ENCODE data around the gene SYNPO2. TPM values are rescaled to one million over a fixed set of nuclear protein-coding genes. Genes with fewer than 3 reads are reported as not detected.

The SYNPO2 gene
- total RNA-seq, 2 experiments from 2014 or later, result 1.2 to 1.4 TPM

DNA sequence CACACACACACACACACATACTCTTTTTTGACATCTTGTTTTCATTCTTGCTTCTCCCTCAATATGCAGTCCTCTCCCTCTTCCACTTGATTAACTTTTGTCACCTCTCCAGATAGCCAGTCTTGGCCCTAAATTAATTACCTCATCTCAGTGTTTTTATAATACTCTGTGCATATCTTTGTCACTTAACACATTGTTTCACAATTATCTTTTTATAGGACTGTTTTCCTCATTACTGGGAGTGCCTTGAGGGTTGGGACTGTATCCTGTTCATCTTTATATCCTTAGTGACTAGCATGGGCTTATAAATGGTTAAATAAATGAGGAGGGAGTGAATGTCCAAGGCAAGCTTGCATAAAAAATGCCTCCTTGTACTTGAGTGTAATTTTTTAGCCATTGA lies 33.1 kb downstream of the SYNPO2 start:
- no peak for DNase-seq
- H3K27me3 Mint-ChIP-seq, result peaks cover 11% of the 10 kb centered on the region
- no peaks in the 10 kb centered on the region for H3K4me1 Mint-ChIP-seq
- no peak overlapping the region for H3K4me3 Mint-ChIP-seq
- ChIA-PET POLR2A (no interaction called here), CTCF (no interaction called here)
- no peaks in the 10 kb centered on the region for H3K9me3 Mint-ChIP-seq
- no peaks in the 10 kb centered on the region for H3K36me3 Mint-ChIP-seq (ENCODE audit: low read depth)
- H3K27ac Mint-ChIP-seq, result no peak overlapping the region

DNA sequence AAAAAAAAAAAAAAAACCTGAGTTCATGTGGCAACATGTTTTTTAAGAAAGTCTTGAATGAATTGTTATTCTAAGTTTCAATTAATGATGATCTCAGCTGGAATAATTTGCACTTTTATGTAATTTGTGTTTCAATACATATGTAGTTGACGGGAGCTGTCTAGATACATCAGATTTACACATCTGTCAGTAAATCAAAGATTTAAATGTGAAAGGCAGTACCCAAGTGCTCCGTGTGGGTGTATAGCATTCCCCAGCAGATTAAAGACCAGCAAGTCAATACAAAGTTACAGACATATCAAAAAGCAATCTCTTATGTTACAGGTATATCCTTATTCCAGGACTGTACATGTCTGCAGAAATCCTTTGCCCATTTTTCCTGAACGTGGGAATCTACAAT lies 35.2 kb downstream of the SYNPO2 start:
- Mint-ChIP-seq H3K9me3 (no peaks in the 10 kb centered on the region), H3K36me3 (ENCODE audit: low read depth) (no peaks in the 10 kb centered on the region), H3K27ac (no peak overlapping the region), H3K4me1 (no peaks in the 10 kb centered on the region), H3K27me3 (peaks cover 12% of the 10 kb centered on the region), H3K4me3 (no peak overlapping the region)
- no peak for DNase-seq
- CTCF ChIA-PET, result no interaction called here
- POLR2A ChIA-PET, result no interaction called here

DNA sequence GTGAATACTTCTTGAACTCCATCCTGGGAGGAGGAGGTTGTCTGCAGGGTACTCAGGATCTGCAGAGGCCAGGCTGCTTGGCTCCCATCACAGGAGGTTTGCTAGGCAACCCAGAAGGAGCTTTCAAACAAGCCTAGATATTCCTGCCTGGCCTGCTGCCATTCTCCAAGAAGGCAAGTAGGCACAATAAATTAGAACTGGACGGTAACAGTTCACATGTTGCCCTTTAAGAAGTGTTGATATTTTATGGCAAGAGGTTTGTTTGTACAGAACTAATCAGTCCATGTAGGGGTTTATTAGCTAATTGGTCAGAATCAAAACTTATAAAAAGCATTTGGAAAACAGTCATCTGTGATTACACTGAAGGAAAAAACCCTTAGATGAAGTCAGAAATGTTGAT lies 39.3 kb downstream of the SYNPO2 start:
- no peak overlapping the region for H3K27ac Mint-ChIP-seq
- H3K4me1 Mint-ChIP-seq, result no peaks in the 10 kb centered on the region
- ChIA-PET CTCF (no interaction called here), POLR2A (no interaction called here)
- H3K9me3 Mint-ChIP-seq, result no peaks in the 10 kb centered on the region
- DNase-seq, result no peak
- no peak overlapping the region for H3K4me3 Mint-ChIP-seq
- no peaks in the 10 kb centered on the region for H3K36me3 Mint-ChIP-seq (ENCODE audit: low read depth)
- peaks cover 8% of the 10 kb centered on the region for H3K27me3 Mint-ChIP-seq

DNA sequence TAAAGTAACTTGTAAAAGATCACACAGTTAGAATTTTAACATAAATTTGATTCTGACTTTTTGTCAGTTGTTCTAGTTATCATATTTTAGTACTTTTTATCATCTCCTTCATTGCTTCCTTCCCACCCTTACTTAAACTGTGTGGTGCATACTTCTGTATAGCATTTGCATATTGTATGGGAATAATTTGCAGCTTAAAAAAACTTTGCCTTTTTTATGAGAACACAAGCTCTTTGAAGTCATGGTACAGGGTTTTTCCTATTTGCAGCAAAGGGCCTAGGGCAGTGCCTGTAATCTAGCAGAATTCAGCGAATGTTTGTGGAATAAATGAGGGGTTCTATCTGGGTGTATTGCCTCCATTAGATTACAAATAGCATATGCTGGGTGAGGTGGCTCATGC lies 41.6 kb downstream of the SYNPO2 start:
- POLR2A ChIA-PET, result no interaction called here
- Mint-ChIP-seq H3K36me3 (ENCODE audit: low read depth) (no peaks in the 10 kb centered on the region), H3K27me3 (peaks cover 7% of the 10 kb centered on the region), H3K27ac (no peak overlapping the region), H3K9me3 (no peaks in the 10 kb centered on the region), H3K4me1 (no peaks in the 10 kb centered on the region), H3K4me3 (no peak overlapping the region)
- DNase-seq, result no peak
- CTCF ChIA-PET, result interaction anchor here (0.7 kb wide), 1 partner anchor 48 kb away, joined by 4 read pairs; no protein-coding TSS in a partner anchor

DNA sequence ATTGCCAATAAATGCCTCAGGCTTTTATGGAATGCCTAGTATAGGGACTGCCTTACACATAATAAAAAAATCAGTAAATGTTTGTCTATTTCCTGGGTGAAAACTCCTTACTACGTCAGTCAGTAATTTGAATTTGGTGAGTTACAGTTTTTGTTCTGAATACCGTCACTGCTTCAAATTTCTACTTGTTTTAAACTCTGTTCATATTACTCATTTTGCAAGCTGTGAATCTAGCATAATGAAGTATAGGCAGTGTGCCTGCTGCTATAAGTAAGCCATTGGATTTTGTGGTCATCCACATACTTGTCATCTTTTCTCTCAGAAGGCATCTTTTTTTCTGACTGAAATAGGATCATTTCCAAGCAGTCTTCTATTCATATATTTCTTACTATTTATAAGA lies 43.1 kb downstream of the SYNPO2 start:
- Mint-ChIP-seq H3K36me3 (ENCODE audit: low read depth) (no peaks in the 10 kb centered on the region), H3K9me3 (no peaks in the 10 kb centered on the region), H3K27me3 (peaks cover 7% of the 10 kb centered on the region), H3K27ac (no peak overlapping the region), H3K4me3 (no peak overlapping the region), H3K4me1 (no peaks in the 10 kb centered on the region)
- DNase-seq, result no peak
- POLR2A ChIA-PET, result no interaction called here
- CTCF ChIA-PET, result no interaction called here

DNA sequence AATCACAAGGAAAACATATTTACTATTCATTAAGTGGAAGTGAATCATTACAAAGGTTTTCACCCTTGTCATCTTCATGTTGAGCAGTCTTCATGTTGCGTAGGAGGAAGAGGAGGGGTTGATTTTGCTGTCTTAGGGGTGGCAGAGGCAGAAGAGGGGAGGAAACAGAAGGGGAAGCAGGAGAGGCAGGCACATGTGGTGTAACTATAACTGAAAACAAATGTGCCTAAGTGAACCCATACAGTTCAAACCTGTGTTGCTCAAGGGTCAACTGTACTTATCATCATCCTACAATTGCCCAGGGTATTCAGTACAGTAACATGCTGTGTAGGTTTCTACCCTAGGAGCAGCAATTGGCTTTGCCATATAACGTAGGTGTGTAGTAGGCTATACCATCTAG lies 47.2 kb downstream of the SYNPO2 start:
- H3K4me1 Mint-ChIP-seq, result no peaks in the 10 kb centered on the region
- no peak overlapping the region for H3K4me3 Mint-ChIP-seq
- H3K27me3 Mint-ChIP-seq, result peaks cover 5% of the 10 kb centered on the region
- CTCF ChIA-PET, result no interaction called here
- DNase-seq, result no peak
- no peaks in the 10 kb centered on the region for H3K36me3 Mint-ChIP-seq (ENCODE audit: low read depth)
- POLR2A ChIA-PET, result no interaction called here
- no peaks in the 10 kb centered on the region for H3K9me3 Mint-ChIP-seq
- no peak overlapping the region for H3K27ac Mint-ChIP-seq

DNA sequence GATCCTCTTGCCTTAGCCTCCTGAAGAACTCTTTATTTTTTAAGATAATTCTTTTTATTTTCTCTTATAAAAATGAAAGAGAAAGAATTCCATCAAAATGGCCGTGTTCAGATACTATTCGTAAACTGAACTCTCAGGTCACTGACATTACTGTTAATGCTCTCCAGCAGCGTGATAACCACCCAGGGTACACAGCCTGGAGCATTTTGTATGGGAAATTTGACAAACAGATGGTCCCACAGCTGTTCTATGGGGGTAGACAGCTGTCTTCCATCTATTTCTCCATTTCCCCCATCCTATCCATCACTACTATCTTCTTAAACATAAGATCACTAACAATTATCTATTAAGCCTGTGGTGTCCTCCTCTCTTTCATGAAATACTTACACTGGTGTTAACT lies 47.8 kb downstream of the SYNPO2 start:
- H3K27me3 Mint-ChIP-seq, result peaks cover 5% of the 10 kb centered on the region
- no peaks in the 10 kb centered on the region for H3K36me3 Mint-ChIP-seq (ENCODE audit: low read depth)
- CTCF ChIA-PET, result no interaction called here
- no peak overlapping the region for H3K27ac Mint-ChIP-seq
- POLR2A ChIA-PET, result no interaction called here
- no peak for DNase-seq
- H3K4me1 Mint-ChIP-seq, result no peaks in the 10 kb centered on the region
- H3K9me3 Mint-ChIP-seq, result no peaks in the 10 kb centered on the region
- no peak overlapping the region for H3K4me3 Mint-ChIP-seq

DNA sequence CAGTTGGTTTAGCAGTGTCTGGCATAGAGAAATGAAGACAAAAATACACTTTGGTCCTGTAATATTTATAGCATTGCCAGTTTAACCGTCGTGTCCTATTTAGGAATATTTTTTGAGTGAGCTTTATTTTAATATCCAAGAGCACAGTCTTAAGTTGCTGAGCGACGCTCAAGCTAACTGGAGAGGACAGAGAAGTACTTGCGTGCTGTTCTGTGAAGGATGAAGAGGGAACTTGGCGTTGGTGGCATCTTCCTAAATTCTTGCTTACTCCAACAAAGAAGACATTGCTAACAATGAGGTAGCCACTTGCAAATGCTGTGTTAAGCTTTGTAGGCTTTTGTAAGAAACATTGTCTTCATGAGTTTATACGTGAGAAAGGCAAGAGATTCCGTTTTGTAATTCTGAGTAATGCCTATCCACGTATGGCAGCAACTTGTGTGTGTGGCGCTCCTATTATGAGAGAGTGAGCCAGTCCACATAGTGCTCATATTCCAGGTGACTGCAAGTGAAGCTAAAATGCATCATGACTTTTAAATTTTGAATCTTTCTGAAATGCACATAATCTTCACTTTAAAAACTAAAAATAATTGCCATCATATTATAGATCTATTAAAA lies 50.6 kb downstream of the SYNPO2 start:
- Mint-ChIP-seq H3K27ac (no peak overlapping the region), H3K27me3 (peaks cover 3% of the 10 kb centered on the region), H3K4me1 (no peaks in the 10 kb centered on the region), H3K36me3 (ENCODE audit: low read depth) (no peaks in the 10 kb centered on the region), H3K4me3 (no peak overlapping the region), H3K9me3 (no peaks in the 10 kb centered on the region)
- ChIA-PET CTCF (no interaction called here), POLR2A (no interaction called here)
- no peak for DNase-seq

DNA sequence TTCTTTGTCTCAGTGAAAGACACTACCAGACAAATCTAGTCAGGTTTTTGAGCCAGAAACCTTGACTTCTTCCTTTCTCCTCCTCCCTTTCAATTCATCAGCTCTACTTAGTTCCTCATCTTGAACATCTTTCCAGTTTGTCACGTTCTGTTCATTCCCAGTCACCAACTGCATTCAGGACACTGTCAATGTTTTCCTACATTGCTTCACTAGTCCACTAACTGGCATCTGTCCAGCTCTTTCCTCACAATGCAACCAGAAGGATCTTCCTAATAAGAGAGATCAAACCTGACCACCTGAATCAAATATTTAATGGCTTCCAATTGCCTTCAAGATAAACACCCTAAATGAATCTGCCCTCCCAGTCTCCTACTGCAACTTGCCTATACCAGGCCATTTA lies 52.5 kb downstream of the SYNPO2 start:
- no peaks in the 10 kb centered on the region for H3K9me3 Mint-ChIP-seq
- H3K4me1 Mint-ChIP-seq, result no peaks in the 10 kb centered on the region
- H3K27me3 Mint-ChIP-seq, result peaks cover 5% of the 10 kb centered on the region
- no peak overlapping the region for H3K4me3 Mint-ChIP-seq
- ChIA-PET POLR2A (no interaction called here), CTCF (no interaction called here)
- no peaks in the 10 kb centered on the region for H3K36me3 Mint-ChIP-seq (ENCODE audit: low read depth)
- DNase-seq, result no peak
- H3K27ac Mint-ChIP-seq, result no peak overlapping the region

DNA sequence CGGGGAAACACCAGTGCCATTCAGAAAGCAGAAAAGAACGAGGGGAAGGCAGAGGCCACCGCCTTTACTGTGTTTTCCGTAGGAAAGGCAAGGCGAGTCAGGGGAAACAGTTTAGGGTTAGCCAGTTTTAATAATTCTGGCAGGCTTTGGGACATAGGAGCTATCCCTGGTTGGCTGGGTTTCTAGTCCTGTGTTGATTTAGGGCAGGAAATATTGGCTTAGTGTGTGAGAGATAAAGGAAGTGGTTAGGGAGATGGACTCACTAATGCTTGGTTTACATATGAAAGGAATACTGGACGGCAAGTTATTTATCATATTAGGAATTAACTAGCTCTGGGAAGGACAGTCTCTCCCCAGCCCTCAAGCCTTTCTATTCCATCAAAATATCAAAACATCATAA lies 53.1 kb downstream of the SYNPO2 start:
- Mint-ChIP-seq H3K9me3 (no peaks in the 10 kb centered on the region), H3K36me3 (ENCODE audit: low read depth) (no peaks in the 10 kb centered on the region), H3K27ac (no peak overlapping the region), H3K4me3 (no peak overlapping the region), H3K27me3 (peaks cover 5% of the 10 kb centered on the region), H3K4me1 (no peaks in the 10 kb centered on the region)
- ChIA-PET POLR2A (no interaction called here), CTCF (interaction anchor here (1.0 kb wide), 1 partner anchor 234 kb away, joined by 3 read pairs; no protein-coding TSS in a partner anchor)
- no peak for DNase-seq

DNA sequence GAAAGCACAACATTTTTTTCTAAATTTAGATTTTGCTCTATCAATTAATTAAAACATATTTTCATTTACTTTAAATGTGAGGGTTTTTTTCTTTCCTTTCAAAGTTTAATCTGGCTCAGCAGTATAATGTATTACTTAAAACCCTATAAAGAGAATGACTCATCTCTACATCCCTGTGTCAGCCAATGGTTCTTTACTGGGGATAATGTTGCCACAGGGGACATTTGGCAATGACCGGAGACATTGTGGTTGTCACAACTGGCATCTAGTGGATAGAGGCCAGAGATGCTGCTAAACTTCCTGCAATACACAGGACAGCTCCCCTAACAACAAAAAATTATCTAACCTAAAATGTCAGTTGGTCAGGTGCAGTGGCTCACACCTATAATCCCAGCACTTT lies 53.8 kb downstream of the SYNPO2 start:
- Mint-ChIP-seq H3K4me1 (no peaks in the 10 kb centered on the region), H3K9me3 (no peaks in the 10 kb centered on the region), H3K27ac (no peak overlapping the region), H3K4me3 (no peak overlapping the region), H3K36me3 (ENCODE audit: low read depth) (no peaks in the 10 kb centered on the region), H3K27me3 (peaks cover 5% of the 10 kb centered on the region)
- DNase-seq, result no peak
- ChIA-PET CTCF (interaction anchor here (1.0 kb wide), 1 partner anchor 233 kb away, joined by 3 read pairs; no protein-coding TSS in a partner anchor), POLR2A (no interaction called here)

DNA sequence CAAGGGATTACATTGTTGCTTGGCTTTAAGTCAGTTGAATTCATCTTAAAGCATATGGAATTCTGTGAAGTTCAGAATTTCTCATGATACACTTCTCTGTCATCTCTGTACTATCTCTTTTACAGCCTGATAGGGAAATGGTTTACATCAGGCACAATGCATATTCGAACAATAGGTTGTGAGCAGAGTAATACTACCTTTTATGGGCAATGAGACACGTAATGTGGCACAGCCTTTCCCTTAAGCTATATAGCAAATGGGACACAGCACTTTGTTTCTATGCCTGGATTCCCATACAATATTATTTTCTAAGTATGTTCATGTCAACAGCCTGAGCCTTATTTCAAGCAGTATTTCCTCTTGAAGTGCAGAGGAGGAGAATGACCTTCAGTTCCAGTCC lies 58.4 kb downstream of the SYNPO2 start:
- POLR2A ChIA-PET, result no interaction called here
- Mint-ChIP-seq H3K9me3 (no peaks in the 10 kb centered on the region), H3K36me3 (ENCODE audit: low read depth) (no peaks in the 10 kb centered on the region), H3K4me1 (no peaks in the 10 kb centered on the region), H3K4me3 (no peak overlapping the region), H3K27ac (no peak overlapping the region), H3K27me3 (peaks cover 5% of the 10 kb centered on the region)
- DNase-seq, result no peak
- CTCF ChIA-PET, result no interaction called here

DNA sequence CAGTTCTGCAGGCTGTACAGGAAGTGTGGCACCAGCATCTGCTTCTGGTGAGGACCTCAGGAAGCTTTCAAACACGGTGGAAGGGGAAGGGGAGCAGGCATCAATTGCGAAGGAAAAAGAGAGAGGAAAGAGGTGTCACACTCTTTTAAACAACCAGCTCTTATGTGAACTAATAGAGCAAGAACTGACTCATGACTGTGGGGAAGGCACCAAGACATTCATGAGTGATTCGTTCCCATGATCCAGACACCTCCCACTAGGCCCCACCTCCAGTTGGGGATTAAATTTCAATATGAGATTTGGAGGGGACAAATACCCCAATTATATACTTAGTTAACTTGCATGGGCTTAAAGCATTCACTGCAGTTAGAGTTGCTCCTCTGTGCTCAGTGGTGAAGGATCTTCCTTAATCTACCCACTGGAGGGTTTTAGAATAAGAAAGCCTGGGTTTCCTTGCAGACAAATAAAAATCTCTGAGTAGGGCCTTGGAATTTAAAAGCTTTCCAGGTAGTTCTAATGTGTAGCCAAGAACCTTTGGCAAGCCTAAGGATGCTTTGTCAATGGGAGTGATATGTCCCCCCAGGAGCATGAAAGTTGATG lies 60.0 kb downstream of the SYNPO2 start:
- no peaks in the 10 kb centered on the region for H3K4me1 Mint-ChIP-seq
- no peaks in the 10 kb centered on the region for H3K36me3 Mint-ChIP-seq (ENCODE audit: low read depth)
- ChIA-PET POLR2A (no interaction called here), CTCF (no interaction called here)
- H3K27me3 Mint-ChIP-seq, result peaks cover 3% of the 10 kb centered on the region
- H3K4me3 Mint-ChIP-seq, result no peak overlapping the region
- no peak overlapping the region for H3K27ac Mint-ChIP-seq
- no peaks in the 10 kb centered on the region for H3K9me3 Mint-ChIP-seq
- DNase-seq, result no peak

DNA sequence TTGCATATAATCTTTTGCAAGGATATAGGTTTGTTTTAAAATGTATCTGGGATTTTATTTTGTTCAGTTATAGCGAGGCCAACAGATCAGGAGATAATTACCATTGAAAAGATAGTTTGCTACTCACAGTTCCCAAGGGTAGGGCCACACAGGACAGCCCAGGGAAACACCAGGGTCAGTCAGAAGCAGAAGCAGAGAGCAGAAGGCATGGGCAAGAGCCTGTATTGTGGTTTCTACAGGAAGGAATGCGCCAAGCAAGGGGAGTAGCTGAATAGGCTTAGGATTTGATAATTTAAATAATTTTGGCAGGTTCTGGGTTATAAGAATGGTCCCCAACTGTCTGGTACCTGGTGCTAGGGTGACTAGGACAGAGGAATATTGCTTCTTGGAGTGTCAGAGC lies 61.6 kb downstream of the SYNPO2 start:
- H3K4me3 Mint-ChIP-seq, result no peak overlapping the region
- CTCF ChIA-PET, result interaction anchor here (1.1 kb wide), 1 partner anchor 15 kb away, joined by 4 read pairs; no protein-coding TSS in a partner anchor
- DNase-seq, result no peak
- no peaks in the 10 kb centered on the region for H3K36me3 Mint-ChIP-seq (ENCODE audit: low read depth)
- H3K27me3 Mint-ChIP-seq, result peaks cover 3% of the 10 kb centered on the region
- no peaks in the 10 kb centered on the region for H3K4me1 Mint-ChIP-seq
- POLR2A ChIA-PET, result no interaction called here
- no peaks in the 10 kb centered on the region for H3K9me3 Mint-ChIP-seq
- peak overlapping the region; percentile 26 for H3K27ac Mint-ChIP-seq
